Colonic mucosa (tissue), 4 donors: ENCODE results near the gene SPTB. TPM values are rescaled to one million over a fixed set of nuclear protein-coding genes. Genes with fewer than 3 reads are reported as not detected.

ENCODE experiments used
- DNase-seq: peaks from one replicate; pipeline ENCODE4 v3.0.0-alpha.2; 2020
- H3K27ac ChIP-seq: fragments of 200-600 bp; one replicate; pipeline ENCODE4 v1.8.0; 2021
- H3K27me3 ChIP-seq: fragments of 200-600 bp; one replicate; pipeline ENCODE4 v1.8.0; 2021
- H3K36me3 ChIP-seq: fragments of 200-600 bp; one replicate; pipeline ENCODE4 v1.8.0; 2021
- H3K4me1 ChIP-seq: fragments of 200-600 bp; one replicate; pipeline ENCODE4 v1.8.0; 2021; ENCODE audit warnings: mild to moderate bottlenecking
- H3K4me3 ChIP-seq: fragments of 200-600 bp; one replicate; pipeline ENCODE4 v1.8.0; 2021
- H3K9ac ChIP-seq, 2 donors: one replicate each; pipeline ENCODE4 v1.7.0; 2013; ENCODE audit warnings: control low read depth in 2 of 2, low read depth in 2 of 2, low read length in 2 of 2
- H3K9me3 ChIP-seq: fragments of 200-600 bp; one replicate; pipeline ENCODE4 v1.8.0; 2021
- CTCF ChIP-seq: fragments of 200-600 bp; IDR thresholded peaks from one replicate; pipeline ENCODE4 v1.8.0; 2022; ENCODE audit warnings: antibody characterized with exemption, mild to moderate bottlenecking
- intact Hi-C: fragments of 100-400 bp; cut with DNase I; formaldehyde crosslinking; loops from one replicate; pipeline ENCODE4 v1.14.1; 2022
- total RNA-seq, 2 donors: library from RNA; stranded (reverse); fragmentation: NEBNext Ultra II Directional in 1 of 2; extraction: Animal tissue kit (Norgen Biotek cat#: 25700) in 1 of 2; gene quantifications; one replicate each; pipeline ENCODE4 v1.2.1, GENCODE V29; 2021
- donor health status: healthy.
- donor health status: DM: no; HTN: no; CAD: no.
- donor health status: DM: no; HTN: no; CAD: no.

Gene SPTB
- total RNA-seq, 2 donors from 2014 or later: 0.42 to 0.52 TPM

DNA sequence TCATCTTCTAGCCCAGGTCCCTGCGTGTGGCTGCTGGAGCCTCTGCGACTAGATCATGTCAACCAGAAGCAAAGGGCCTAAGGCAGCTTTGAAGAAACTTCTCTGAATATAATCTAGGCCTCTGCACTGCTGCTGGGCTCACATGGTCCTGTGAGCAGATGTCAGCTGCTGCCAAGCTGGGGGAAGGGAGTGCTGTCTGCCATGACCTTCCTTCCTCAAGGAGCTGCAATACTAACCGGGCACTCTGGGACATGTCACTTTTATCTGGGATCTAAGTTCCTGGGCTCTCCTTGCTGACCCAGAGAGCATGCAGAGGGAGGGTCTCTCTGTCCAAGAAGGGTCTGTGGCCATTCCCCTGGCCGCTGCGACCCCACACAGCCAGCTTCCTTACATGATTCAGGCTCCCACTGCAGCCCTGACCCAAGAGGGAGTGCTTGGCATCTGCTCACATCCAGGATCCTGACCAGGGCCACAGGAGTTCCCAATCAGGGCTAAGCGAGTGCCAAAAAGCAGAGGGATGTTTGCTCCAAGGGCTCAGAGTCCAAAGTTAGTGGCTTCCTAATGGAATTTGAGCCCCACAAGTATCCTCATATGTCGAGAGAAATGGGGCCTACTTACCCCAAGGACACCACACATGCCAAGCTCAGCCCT lies 101.5 kb downstream of the SPTB start:
- Histone ChIP-seq H3K4me1 (no peaks in the 10 kb centered on the region), H3K36me3 (no peaks in the 10 kb centered on the region), H3K9ac (no peak overlapping the region), H3K27me3 (no peaks in the 10 kb centered on the region), H3K9me3 (no peaks in the 10 kb centered on the region), H3K27ac (no peak overlapping the region), H3K4me3 (no peak overlapping the region)
- no peak for DNase-seq
- no peak for TF ChIP-seq CTCF
- intact Hi-C loops: no loop called here

DNA sequence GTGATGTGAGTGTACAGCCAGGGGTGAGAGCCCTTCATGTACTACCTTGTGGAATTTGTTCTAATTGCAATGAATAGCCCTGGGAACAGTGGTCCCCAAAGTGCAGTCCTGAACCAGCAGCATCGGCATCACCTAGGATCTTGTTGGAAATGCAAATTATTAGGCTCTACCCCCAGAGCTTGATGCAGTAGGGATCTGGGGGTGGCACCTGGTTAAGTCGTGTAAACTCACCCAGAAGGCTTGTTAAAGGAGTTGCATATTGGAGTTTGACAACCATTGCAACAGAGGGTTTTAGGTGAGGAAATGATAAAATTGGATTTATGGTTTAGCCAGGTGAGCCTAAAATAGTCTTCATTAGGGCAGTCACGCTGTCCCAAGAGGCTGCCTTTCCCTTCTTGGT lies 102.2 kb downstream of the SPTB start:
- TF ChIP-seq CTCF: no peak
- Histone ChIP-seq H3K36me3 (no peaks in the 10 kb centered on the region), H3K9ac (no peak overlapping the region), H3K9me3 (no peaks in the 10 kb centered on the region), H3K27me3 (no peaks in the 10 kb centered on the region), H3K27ac (no peak overlapping the region), H3K4me3 (no peak overlapping the region), H3K4me1 (no peaks in the 10 kb centered on the region)
- DNase-seq: no peak
- intact Hi-C loops: no loop called here

DNA sequence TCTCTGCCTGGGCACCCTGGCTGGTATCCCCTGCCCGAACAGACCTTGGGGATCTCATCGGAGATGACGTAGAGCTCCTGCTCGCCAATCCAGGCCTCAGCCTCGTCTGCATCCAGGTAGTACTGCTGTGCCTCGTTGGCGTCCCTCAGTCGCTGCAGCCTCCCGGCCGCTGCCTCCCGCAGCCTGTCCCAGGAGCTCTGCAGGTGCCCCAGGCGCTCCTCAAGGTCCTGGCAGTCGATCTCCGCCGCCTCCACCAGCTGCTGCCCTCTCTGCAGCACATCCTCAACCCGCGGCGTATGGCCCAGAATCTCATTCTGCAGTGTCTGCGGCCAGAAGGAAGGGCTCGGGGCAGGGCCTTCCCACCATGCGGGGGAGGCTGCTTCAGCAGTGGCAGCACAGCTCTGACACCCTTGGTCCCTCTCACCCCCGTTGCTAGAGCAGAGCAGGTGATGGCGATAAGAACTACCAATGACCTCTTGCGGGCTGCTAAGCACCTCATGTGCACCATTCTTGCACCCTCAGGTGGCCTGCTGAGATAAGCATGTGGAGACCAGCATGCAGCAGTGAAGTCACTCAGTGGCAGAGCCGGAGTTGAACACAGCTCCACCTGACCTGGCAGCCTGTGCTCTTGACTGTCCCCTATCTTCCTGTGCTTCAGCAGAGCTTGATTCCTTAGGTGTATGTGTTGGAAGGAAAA lies 104.5 kb downstream of the SPTB start:
- Histone ChIP-seq H3K27me3 (no peaks in the 10 kb centered on the region), H3K4me1 (no peaks in the 10 kb centered on the region), H3K27ac (no peak overlapping the region), H3K4me3 (no peak overlapping the region), H3K9me3 (no peaks in the 10 kb centered on the region), H3K36me3 (no peaks in the 10 kb centered on the region), H3K9ac (no peak overlapping the region)
- no peak for DNase-seq
- intact Hi-C loops: no loop called here
- TF ChIP-seq CTCF: no peak

DNA sequence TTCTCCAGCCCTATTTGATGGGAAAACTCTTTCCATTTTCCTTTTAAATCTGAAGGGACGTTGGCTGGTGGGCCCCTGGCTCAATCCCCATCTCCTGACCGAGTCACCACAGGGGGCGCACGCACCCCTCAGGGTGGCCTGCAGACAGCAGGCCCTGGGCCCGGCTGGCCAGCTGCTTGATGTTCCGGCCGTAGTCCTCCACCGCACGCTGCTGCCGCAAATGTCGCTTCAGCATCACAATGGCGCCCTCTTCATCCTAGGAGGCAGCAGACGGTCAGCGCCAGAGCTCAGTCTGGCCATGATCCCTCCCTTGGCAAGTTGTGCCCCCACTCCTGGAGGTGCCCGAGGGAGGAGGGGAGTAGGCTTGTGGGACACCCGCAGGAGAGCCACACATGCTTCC lies 105.4 kb downstream of the SPTB start:
- H3K9me3 ChIP-seq: no peaks in the 10 kb centered on the region
- TF ChIP-seq CTCF: no peak
- no peak overlapping the region for H3K4me3 ChIP-seq
- no peaks in the 10 kb centered on the region for H3K36me3 ChIP-seq
- no peak overlapping the region for H3K9ac ChIP-seq
- DNase-seq: no peak
- H3K4me1 ChIP-seq: no peaks in the 10 kb centered on the region
- intact Hi-C loops: no loop called here
- no peak overlapping the region for H3K27ac ChIP-seq
- no peaks in the 10 kb centered on the region for H3K27me3 ChIP-seq

DNA sequence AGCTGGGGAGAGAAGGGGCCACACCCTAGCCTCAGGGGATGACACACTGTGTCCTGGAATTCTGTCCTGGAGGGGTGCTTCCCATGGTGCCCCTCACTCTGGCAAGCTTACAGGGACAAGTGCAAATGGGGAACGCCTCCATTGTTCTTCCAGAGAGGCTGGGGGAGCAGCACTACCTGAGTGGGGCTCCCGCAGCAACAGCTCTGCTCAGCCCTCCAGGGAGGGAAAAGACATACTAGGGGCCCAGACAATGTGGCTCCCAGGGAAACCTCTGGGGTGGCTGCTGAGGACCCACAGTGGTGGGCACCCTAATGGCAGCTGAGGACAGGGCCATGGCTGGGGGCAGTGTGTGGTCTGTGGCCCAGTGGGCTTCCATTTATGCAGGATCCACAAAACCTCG lies 106.1 kb downstream of the SPTB start:
- TF ChIP-seq CTCF: no peak
- intact Hi-C loops: no loop called here
- no peaks in the 10 kb centered on the region for H3K9me3 ChIP-seq
- no peaks in the 10 kb centered on the region for H3K36me3 ChIP-seq
- no peak overlapping the region for H3K27ac ChIP-seq
- no peak overlapping the region for H3K9ac ChIP-seq
- no peaks in the 10 kb centered on the region for H3K4me1 ChIP-seq
- DNase-seq: no peak
- H3K4me3 ChIP-seq: no peak overlapping the region
- no peaks in the 10 kb centered on the region for H3K27me3 ChIP-seq
